ENCODE results near the gene UTP11.

Gene UTP11

DNA sequence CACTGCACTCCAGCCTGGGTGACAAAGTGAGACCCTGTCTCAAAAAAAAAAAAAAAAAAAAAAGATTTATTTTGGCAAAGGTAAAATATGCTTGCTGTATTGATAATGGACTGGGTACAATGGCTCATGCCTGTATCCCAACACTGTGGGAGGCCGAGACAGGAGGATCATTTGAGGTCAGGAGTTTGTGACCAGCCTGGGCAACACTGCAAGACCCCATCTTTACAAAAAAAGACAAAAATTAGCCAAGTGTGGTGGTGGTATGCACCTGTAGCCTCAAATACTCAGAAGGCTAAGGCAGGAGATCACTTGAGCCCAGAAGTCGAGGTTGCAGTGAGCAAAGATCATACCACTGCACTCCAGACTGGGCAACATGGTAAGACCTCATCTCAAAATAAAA is 29.0 kb upstream of the UTP11 start:
- TF ChIP-seq CTCF (IDR thresholded peaks at IDR 0.05; ENCODE audit: extremely low read depth, insufficient read depth, missing control alignments), result no peak
- DNase-seq (ENCODE audit: low spot score), result no peak
- in situ Hi-C loops (cut with MboI; ENCODE audit: low pct_unique_long_range_greater_than_20kb, low sequenced_read_pairs, unreplicated experiment), result no loop called here

- DNase-seq (ENCODE audit: low spot score), result no peak
- in situ Hi-C loops (cut with MboI; ENCODE audit: low pct_unique_long_range_greater_than_20kb, low sequenced_read_pairs, unreplicated experiment), result no loop called here
- TF ChIP-seq CTCF (IDR thresholded peaks at IDR 0.05; ENCODE audit: extremely low read depth, insufficient read depth, missing control alignments), result no peak
Observed at GRCh38 chr1:37987679-37988078, 24.9 kb upstream of the UTP11 start.

- DNase-seq (ENCODE audit: low spot score), result no peak
- TF ChIP-seq CTCF (IDR thresholded peaks at IDR 0.05; ENCODE audit: extremely low read depth, insufficient read depth, missing control alignments), result no peak
- in situ Hi-C loops (cut with MboI; ENCODE audit: low pct_unique_long_range_greater_than_20kb, low sequenced_read_pairs, unreplicated experiment), result no loop called here
Observed at GRCh38 chr1:37989361-37989930, 23.1 kb upstream of the UTP11 start.

DNA sequence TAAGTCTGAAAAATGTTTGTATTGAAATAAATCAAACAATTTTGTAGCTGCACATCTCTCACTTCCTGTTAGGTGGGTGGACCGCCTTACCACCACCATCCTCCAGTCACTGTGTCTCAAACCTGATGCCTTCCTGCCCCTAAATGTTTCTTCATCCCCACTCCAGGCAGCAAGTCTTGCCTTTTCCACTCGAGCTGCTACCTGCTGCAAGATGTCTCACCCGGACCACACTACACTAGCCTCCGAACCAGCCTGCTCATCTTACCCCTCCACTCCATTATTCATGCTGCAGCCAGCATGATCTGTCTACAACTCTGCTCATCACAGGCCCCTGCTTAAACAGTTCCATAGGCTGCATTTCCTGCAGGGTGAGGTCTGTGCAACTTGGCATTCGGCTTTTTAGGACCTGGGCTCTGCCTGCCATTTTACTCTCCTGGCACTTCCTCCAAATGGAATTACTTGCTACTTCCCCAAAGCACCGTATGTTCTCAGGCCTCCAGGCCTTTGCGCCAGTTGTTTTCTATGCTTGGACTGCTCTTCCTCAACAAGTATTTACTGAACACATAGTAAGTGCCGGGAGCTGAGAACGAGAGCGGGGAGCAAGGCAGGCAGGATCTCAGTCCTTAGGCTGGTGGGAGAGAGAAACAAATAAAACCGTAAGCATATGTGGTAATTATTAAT is 17.5 kb upstream of the UTP11 start:
- TF ChIP-seq CTCF (IDR thresholded peaks at IDR 0.05; ENCODE audit: extremely low read depth, insufficient read depth, missing control alignments), result no peak
- DNase-seq (ENCODE audit: low spot score), result no peak
- in situ Hi-C loops (cut with MboI; ENCODE audit: low pct_unique_long_range_greater_than_20kb, low sequenced_read_pairs, unreplicated experiment), result no loop called here

DNA sequence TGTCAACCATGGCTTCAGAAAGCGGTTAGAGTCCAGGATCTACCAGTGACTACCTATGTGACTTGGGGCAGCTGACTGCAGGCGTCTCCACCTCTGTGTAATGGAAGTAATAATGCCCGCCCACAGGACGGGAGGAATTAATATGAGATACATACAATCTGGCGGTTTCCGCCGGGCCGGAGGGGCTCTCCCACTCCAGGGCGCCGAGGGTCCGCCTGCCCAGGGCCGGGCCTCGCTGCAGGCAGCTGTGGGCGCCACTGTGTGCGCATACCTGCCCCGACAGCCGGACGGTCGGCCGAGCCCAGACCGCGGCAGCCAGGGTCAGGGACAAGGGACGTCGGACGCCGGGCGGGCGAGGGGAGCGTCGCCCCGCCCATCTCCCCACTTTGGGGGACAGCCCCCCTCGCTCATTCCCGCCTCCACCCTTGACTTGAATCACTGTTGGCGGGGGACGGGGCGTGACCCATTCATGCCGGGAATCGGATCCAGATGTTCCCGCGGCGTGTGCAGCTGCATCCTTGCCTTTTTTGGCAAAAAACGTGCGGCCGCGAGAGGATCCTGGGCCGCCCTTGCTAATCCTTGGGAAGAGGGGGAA is 16.7 kb upstream of the UTP11 start:
- DNase-seq (ENCODE audit: low spot score), result no peak
- TF ChIP-seq CTCF (IDR thresholded peaks at IDR 0.05; ENCODE audit: extremely low read depth, insufficient read depth, missing control alignments), result no peak
- in situ Hi-C loops (cut with MboI; ENCODE audit: low pct_unique_long_range_greater_than_20kb, low sequenced_read_pairs, unreplicated experiment), result no loop called here

GRCh38 chr1:37997256-37998088 is 15.1 kb upstream of the UTP11 start:
- TF ChIP-seq CTCF (IDR thresholded peaks at IDR 0.05; ENCODE audit: extremely low read depth, insufficient read depth, missing control alignments), result no peak
- in situ Hi-C loops (cut with MboI; ENCODE audit: low pct_unique_long_range_greater_than_20kb, low sequenced_read_pairs, unreplicated experiment), result no loop called here
- DNase-seq (ENCODE audit: low spot score), result no peak

Measured in GM13977 (cell line).